Inflammatory macrophage treated with lipopolysaccharide for 1 hour (primary cell): Measurements from ENCODE around the gene SEC22A.
A peak's percentile ranks its signal among the peaks of the same experiment; 100 is the strongest.

Source experiments
- DNase-seq, 2 donors: peaks; one replicate each; pipeline ENCODE4 v3.0.0-alpha.2; 2020 to 2022

SEC22A gene

GRCh38 chr3:123271466-123272159 lies 69.9 kb downstream of the SEC22A start:
- no peak for DNase-seq

- DNase-seq, result no peak
Observed at GRCh38 chr3:123272547-123272946, 70.8 kb downstream of the SEC22A start.

GRCh38 chr3:123275691-123276090 lies 73.9 kb downstream of the SEC22A start:
- no peak for DNase-seq

- no peak for DNase-seq
Observed at GRCh38 chr3:123276346-123277006, 74.7 kb downstream of the SEC22A start.

- DNase-seq, result no peak
Observed at GRCh38 chr3:123277106-123277505, 75.4 kb downstream of the SEC22A start.

GRCh38 chr3:123278446-123278845 lies 76.7 kb downstream of the SEC22A start:
- no peak for DNase-seq

- DNase-seq, result no peak
Observed at GRCh38 chr3:123279121-123279520, 77.4 kb downstream of the SEC22A start.

- DNase-seq, result no peak
Observed at GRCh38 chr3:123281406-123281805, 79.7 kb downstream of the SEC22A start.

- no peak for DNase-seq
Observed at GRCh38 chr3:123281929-123282328, 80.2 kb downstream of the SEC22A start.

- no peak for DNase-seq
Observed at GRCh38 chr3:123282461-123282860, 80.7 kb downstream of the SEC22A start.

- DNase-seq, result no peak
Observed at GRCh38 chr3:123283074-123283473, 81.3 kb downstream of the SEC22A start.

- DNase-seq, result no peak
Observed at GRCh38 chr3:123283657-123284398, 82.1 kb downstream of the SEC22A start.

GRCh38 chr3:123284399-123285010 lies 82.8 kb downstream of the SEC22A start:
- no peak for DNase-seq

- no peak for DNase-seq
Observed at GRCh38 chr3:123285066-123285465, 83.3 kb downstream of the SEC22A start.

- DNase-seq, result no peak
Observed at GRCh38 chr3:123285479-123285878, 83.7 kb downstream of the SEC22A start.

- no peak for DNase-seq
Observed at GRCh38 chr3:123285931-123286307, 84.2 kb downstream of the SEC22A start.

- peak; percentile 33 to 54 for DNase-seq
Observed at GRCh38 chr3:123286308-123287023, 84.7 kb downstream of the SEC22A start.

GRCh38 chr3:123287051-123287961 lies 85.6 kb downstream of the SEC22A start:
- no peak for DNase-seq

GRCh38 chr3:123287962-123288302 lies 86.2 kb downstream of the SEC22A start:
- no peak for DNase-seq

GRCh38 chr3:123289391-123290106 lies 87.8 kb downstream of the SEC22A start:
- DNase-seq, result no peak
